Activated CD8-positive, alpha-beta T cell treated with anti-CD3 and anti-CD28 coated beads for 36 hours (primary cell): ENCODE data around the gene NABP1. TPM values are rescaled to one million over a fixed set of nuclear protein-coding genes. Genes with fewer than 3 reads are reported as not detected.

ENCODE experiments used
- ATAC-seq: fragments of 200-7000 bp; cut with Tn5 transposase; one replicate; pipeline ENCODE4 v1.10.0; 2021; ENCODE audit warnings: mild to moderate bottlenecking, moderate library complexity
- CTCF ChIA-PET: fragments of 350-600 bp; sonication (Branson Sonifier 250); formaldehyde crosslinking; loops from one replicate; lab custom pipeline; 2021; ENCODE audit warnings: antibody characterized with exemption; lab: Charles Lee
- POLR2A ChIA-PET: fragments of 350-600 bp; sonication (Branson Sonifier 250); formaldehyde crosslinking; loops from one replicate; lab custom pipeline; 2021; ENCODE audit warnings: antibody characterized with exemption; lab: Charles Lee
- DNase-seq: peaks from one replicate; pipeline ENCODE4 v3.0.0-alpha.2; 2020
- H3K27ac Mint-ChIP-seq: one replicate; pipeline ENCODE4 v1.8.0; 2021; ENCODE audit warnings: mild to moderate bottlenecking, mixed read lengths
- H3K27me3 Mint-ChIP-seq: one replicate; pipeline ENCODE4 v1.8.0; 2021; ENCODE audit warnings: mixed read lengths
- H3K36me3 Mint-ChIP-seq: one replicate; pipeline ENCODE4 v1.8.0; 2021; ENCODE audit warnings: low read depth, mixed read lengths
- H3K4me1 Mint-ChIP-seq: one replicate; pipeline ENCODE4 v1.8.0; 2021; ENCODE audit warnings: low read depth, mixed read lengths
- H3K4me3 Mint-ChIP-seq: one replicate; pipeline ENCODE4 v1.8.0; 2021; ENCODE audit warnings: mild to moderate bottlenecking, moderate library complexity, mixed read lengths
- H3K9me3 Mint-ChIP-seq: one replicate; pipeline ENCODE4 v1.8.0; 2021; ENCODE audit warnings: mixed read lengths
- intact Hi-C: fragments of 100-400 bp; cut with micrococcal nuclease; formaldehyde crosslinking; loops from one replicate; pipeline ENCODE4 v1.10.0; 2022
- total RNA-seq, 2 experiments: library from RNA; stranded (reverse); gene quantifications; one replicate each; pipeline ENCODE4 v1.2.3, GENCODE V29; 2021
- TF ChIP-seq, protein P1 (sequence below): fragments of 200-600 bp; IDR thresholded peaks from one replicate; pipeline ENCODE4 v1.8.0; 2022; ENCODE audit warnings: antibody characterized with exemption, mild to moderate bottlenecking

The NABP1 gene
- total RNA-seq, 2 experiments from 2014 or later: 30.5 to 31.7 TPM

DNA sequence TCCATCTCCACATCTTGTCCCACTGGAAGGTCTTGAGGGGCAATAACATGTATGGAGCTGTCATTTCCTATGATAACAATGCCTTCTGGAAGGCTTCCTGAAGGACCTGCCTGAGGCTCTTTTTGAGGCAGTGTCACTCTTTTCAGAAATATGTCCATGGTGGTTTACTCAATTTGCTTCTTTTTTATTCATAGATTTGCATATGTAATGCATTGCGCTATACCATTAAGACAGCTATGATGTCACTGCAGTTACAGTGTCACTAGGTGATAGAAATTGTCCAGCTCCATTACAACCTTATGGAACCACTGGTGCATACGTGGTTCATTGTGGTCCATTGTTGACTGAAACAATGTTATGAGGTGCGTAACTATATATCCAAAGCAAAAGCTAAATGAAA is 19.9 kb downstream of the NABP1 start:
- DNase-seq (no peak), ATAC-seq (no peak)
- Mint-ChIP-seq H3K27ac (no peak overlapping the region), H3K9me3 (no peaks in the 10 kb centered on the region), H3K27me3 (no peaks in the 10 kb centered on the region), H3K4me1 (peaks cover 7% of the 10 kb centered on the region), H3K36me3 (peaks cover 12% of the 10 kb centered on the region), H3K4me3 (no peak overlapping the region)
- intact Hi-C loops: no loop called here
- ChIA-PET POLR2A (interaction anchor here (1.1 kb wide), 1 partner anchor 129 kb away, joined by 4 read pairs; no protein-coding TSS in a partner anchor), CTCF (interaction anchor here (1.5 to 4.0 kb wide), 6 partner anchors 61 to 465 kb away, joined by 3 to 22 read pairs (median 6); no protein-coding TSS in a partner anchor)
- TF ChIP-seq, protein P1, sequence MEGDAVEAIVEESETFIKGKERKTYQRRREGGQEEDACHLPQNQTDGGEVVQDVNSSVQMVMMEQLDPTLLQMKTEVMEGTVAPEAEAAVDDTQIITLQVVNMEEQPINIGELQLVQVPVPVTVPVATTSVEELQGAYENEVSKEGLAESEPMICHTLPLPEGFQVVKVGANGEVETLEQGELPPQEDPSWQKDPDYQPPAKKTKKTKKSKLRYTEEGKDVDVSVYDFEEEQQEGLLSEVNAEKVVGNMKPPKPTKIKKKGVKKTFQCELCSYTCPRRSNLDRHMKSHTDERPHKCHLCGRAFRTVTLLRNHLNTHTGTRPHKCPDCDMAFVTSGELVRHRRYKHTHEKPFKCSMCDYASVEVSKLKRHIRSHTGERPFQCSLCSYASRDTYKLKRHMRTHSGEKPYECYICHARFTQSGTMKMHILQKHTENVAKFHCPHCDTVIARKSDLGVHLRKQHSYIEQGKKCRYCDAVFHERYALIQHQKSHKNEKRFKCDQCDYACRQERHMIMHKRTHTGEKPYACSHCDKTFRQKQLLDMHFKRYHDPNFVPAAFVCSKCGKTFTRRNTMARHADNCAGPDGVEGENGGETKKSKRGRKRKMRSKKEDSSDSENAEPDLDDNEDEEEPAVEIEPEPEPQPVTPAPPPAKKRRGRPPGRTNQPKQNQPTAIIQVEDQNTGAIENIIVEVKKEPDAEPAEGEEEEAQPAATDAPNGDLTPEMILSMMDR: no peak

DNA sequence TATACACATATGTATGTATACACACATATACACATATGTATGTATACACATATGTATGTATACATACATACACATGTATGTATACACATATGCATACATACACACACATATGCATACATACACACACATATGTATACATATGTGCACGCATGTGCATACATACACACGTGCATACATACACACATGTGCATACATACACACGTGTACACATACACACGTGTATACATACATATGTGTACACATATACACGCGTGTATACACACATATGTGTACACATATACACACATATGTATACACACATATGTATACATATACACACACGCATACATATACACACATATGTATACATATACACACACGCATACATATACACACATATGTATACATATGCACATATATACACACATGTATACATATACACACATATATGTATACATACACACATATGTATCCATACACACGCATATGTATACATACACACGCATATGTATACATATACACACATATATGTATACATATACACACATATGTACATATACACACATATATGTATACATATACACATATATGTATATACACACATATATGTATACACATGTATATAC is 21.5 kb downstream of the NABP1 start:
- DNase-seq: no peak
- Mint-ChIP-seq H3K36me3 (peaks cover 8% of the 10 kb centered on the region), H3K4me1 (no peaks in the 10 kb centered on the region), H3K9me3 (no peaks in the 10 kb centered on the region), H3K4me3 (no peak overlapping the region), H3K27ac (no peak overlapping the region), H3K27me3 (no peaks in the 10 kb centered on the region)
- ATAC-seq: peak; percentile 76
- intact Hi-C loops: no loop called here
- ChIA-PET CTCF (interaction anchor here (1.5 to 1.8 kb wide), 2 partner anchors 59 to 130 kb away, joined by 3 to 4 read pairs; no protein-coding TSS in a partner anchor), POLR2A (no interaction called here)
- TF ChIP-seq, protein P1: no peak

DNA sequence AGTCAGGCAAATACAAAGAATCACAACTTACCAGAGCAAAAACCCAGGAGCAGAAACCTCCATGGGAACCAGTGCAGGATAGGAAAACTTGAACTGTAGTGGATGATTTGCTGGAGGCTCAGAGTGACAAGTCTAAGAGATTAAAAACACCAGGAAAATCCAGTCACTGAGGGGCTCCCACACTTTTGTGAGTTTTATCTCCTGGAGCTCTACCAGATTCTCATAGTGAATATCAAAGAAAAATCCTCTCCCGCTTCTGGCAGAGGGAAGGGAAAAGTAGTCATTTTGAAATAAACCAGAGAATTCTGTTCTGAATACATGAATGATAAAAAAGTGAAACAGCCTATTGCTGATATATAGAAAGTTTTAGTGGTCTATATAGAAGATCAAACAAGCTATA is 23.1 kb downstream of the NABP1 start:
- ATAC-seq (no peak), DNase-seq (no peak)
- no peak overlapping the region for H3K27ac Mint-ChIP-seq
- CTCF ChIA-PET: interaction anchor here (0.7 to 1.3 kb wide), 5 partner anchors 9 to 146 kb away, joined by 3 to 4 read pairs (median 3); no protein-coding TSS in a partner anchor
- TF ChIP-seq, protein P1: no peak
- H3K4me3 Mint-ChIP-seq: no peak overlapping the region
- POLR2A ChIA-PET: interaction anchor here (1.2 kb wide), 1 partner anchor 16 kb away, joined by 3 read pairs; no protein-coding TSS in a partner anchor
- intact Hi-C loops: no loop called here
- H3K36me3 Mint-ChIP-seq: peaks cover 8% of the 10 kb centered on the region
- no peaks in the 10 kb centered on the region for H3K9me3 Mint-ChIP-seq
- no peaks in the 10 kb centered on the region for H3K27me3 Mint-ChIP-seq
- H3K4me1 Mint-ChIP-seq: no peaks in the 10 kb centered on the region

GRCh38 chr2:191701696-191702095 is 23.8 kb downstream of the NABP1 start:
- POLR2A ChIA-PET: interaction anchor here (1.2 kb wide), 1 partner anchor 16 kb away, joined by 3 read pairs; no protein-coding TSS in a partner anchor
- Mint-ChIP-seq H3K9me3 (no peaks in the 10 kb centered on the region), H3K4me3 (no peak overlapping the region), H3K27me3 (no peaks in the 10 kb centered on the region), H3K36me3 (peaks cover 8% of the 10 kb centered on the region), H3K4me1 (no peaks in the 10 kb centered on the region), H3K27ac (no peak overlapping the region)
- ATAC-seq: no peak
- no peak for DNase-seq
- TF ChIP-seq, protein P1: no peak
- CTCF ChIA-PET: interaction anchor here (0.7 to 1.3 kb wide), 6 partner anchors 10 to 461 kb away, joined by 3 to 4 read pairs (median 3); no protein-coding TSS in a partner anchor
- intact Hi-C loops: no loop called here

DNA sequence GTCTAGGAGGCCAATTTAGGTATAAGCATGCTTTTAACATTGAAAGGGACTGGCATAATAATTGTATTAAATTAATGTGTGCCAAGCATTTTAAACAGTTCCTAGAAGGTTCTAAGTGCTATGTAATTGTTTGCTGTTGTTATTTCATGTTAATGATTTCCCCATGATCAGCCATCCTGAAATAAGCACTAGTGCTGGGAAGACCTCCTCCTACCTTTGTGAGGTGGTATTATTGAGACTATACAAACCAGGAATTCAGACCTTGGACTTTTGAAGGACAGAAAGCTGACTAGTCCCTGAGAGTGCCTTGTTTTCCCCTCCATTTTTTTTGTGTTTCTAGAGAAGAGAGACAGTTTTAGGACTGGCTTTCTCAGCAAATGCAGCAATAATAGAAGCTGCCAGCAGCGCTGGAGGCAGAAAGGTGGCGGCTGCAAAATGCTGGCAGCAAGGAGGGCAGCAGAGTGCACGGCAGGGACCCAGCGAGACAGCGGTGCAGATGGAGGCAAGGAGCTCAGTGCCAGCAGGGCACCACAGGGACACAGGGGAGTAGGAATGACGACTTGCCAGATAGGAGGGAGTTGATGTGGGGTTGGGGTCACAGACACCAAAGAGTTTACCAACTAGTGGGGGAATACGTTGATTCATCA is 25.3 kb downstream of the NABP1 start:
- CTCF ChIA-PET: no interaction called here
- Mint-ChIP-seq H3K36me3 (peaks cover 6% of the 10 kb centered on the region), H3K27me3 (no peaks in the 10 kb centered on the region), H3K27ac (no peak overlapping the region), H3K4me1 (no peaks in the 10 kb centered on the region), H3K4me3 (no peak overlapping the region), H3K9me3 (no peaks in the 10 kb centered on the region)
- intact Hi-C loops: no loop called here
- no peak for ATAC-seq
- DNase-seq: no peak
- POLR2A ChIA-PET: no interaction called here
- TF ChIP-seq, protein P1: no peak
